ENCODE results near the gene SPI1. TPM values are rescaled to one million over a fixed set of nuclear protein-coding genes. Genes with fewer than 3 reads are reported as not detected.

SPI1 gene
- total and polyA plus RNA-seq, 2 donors (not counting 3 experiments of a cell fraction or from before 2014, with no cell fraction given): not detected

GRCh38 chr11:47361419-47361818 is 16.9 kb downstream of the SPI1 start:
- Histone ChIP-seq H3K79me2 (ENCODE audit: control insufficient read depth, insufficient read depth, low read length) (no peaks in the 10 kb centered on the region), H3K36me3 (ENCODE audit: control insufficient read depth in 2 of 2, extremely low read depth in 1 of 2, insufficient read depth in 2 of 2, low read length in 2 of 2) (no peaks in the 10 kb centered on the region), H3K4me3 (replicated peaks in 1 of 3; ENCODE audit: insufficient read depth in 1 of 3, low read depth in 1 of 3, low read length in 3 of 3) (no peak overlapping the region), H3K27ac (ENCODE audit: insufficient read depth, low read depth, low read length) (no peak overlapping the region), H3K4me1 (ENCODE audit: control insufficient read depth, extremely low read depth, insufficient read depth, low read length) (no peaks in the 10 kb centered on the region), H4K20me1 (replicated peaks; ENCODE audit: control insufficient read depth, extremely low read depth, insufficient read depth, low read length) (no peaks in the 10 kb centered on the region), H3K9me1 (replicated peaks; ENCODE audit: control insufficient read depth, extremely low read depth, insufficient read depth, low read length) (no peaks in the 10 kb centered on the region), H3K9ac (replicated peaks; ENCODE audit: extremely low read depth, insufficient read depth, low read length) (no peak overlapping the region), H3K4me2 (ENCODE audit: insufficient read depth, low read length) (no peak overlapping the region), H3K9me3 (replicated peaks; ENCODE audit: control insufficient read depth, insufficient read depth, low read length) (no peaks in the 10 kb centered on the region), H2AFZ (ENCODE audit: low read depth, low read length) (no peak overlapping the region), H3K27me3 (ENCODE audit: control insufficient read depth in 2 of 2, insufficient read depth in 2 of 2, low read length in 2 of 2) (no peaks in the 10 kb centered on the region)
- dilution Hi-C loops (cut with MboI; ENCODE audit: extremely low pct_ligation_motif_present, low sequenced_read_pairs) (no loop called here), intact Hi-C loops (cut with micrococcal nuclease) (no loop called here)
- FAIRE-seq (no peak), DNase-seq (ENCODE audit: low read depth, low spot score) (no peak)
- TF ChIP-seq POLR2AphosphoS5 (IDR thresholded peaks at IDR 0.05; ENCODE audit: insufficient read depth, low read depth, low read length) (no peak), EZH2 (IDR thresholded peaks at IDR 0.05; ENCODE audit: borderline replicate concordance, low read depth, low read length, severe bottlenecking) (no peak)
- no TSS peak for BruUV-seq (replicated peaks)
- ChIA-PET POLR2A (no interaction called here), CTCF (interaction anchor here (0.9 kb wide), 1 partner anchor 13 kb away, joined by 3 read pairs; no protein-coding TSS in a partner anchor)

DNA sequence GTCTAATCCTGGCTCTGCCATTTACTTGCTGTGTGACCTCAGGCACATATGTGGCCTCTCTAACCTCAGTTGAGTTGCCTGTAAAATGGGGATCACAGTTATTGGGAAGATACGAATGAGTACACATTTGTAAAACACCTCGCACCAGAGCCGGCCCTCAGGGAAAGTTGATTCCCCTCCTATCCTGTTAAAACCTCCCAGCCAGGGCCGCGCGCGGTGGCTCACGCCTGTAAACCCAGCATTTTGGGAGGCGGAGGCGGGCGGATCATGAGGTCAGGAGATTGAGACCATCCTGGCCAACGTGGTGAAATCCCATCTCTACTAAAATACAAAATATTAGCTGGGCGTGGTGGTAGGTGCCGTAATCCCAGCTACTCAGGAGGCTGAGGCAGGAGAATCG is 18.0 kb downstream of the SPI1 start:
- no TSS peak for BruUV-seq (replicated peaks)
- H3K4me3 ChIP-seq (replicated peaks in 1 of 3; ENCODE audit: insufficient read depth in 1 of 3, low read depth in 1 of 3, low read length in 3 of 3): no peak overlapping the region
- no peak overlapping the region for H3K4me2 ChIP-seq (ENCODE audit: insufficient read depth, low read length)
- no peaks in the 10 kb centered on the region for H3K9me1 ChIP-seq (replicated peaks; ENCODE audit: control insufficient read depth, extremely low read depth, insufficient read depth, low read length)
- H3K27me3 ChIP-seq (ENCODE audit: control insufficient read depth in 2 of 2, insufficient read depth in 2 of 2, low read length in 2 of 2): no peaks in the 10 kb centered on the region
- no peaks in the 10 kb centered on the region for H3K36me3 ChIP-seq (ENCODE audit: control insufficient read depth in 2 of 2, extremely low read depth in 1 of 2, insufficient read depth in 2 of 2, low read length in 2 of 2)
- intact Hi-C loops (cut with micrococcal nuclease): no loop called here
- H3K9me3 ChIP-seq (replicated peaks; ENCODE audit: control insufficient read depth, insufficient read depth, low read length): no peaks in the 10 kb centered on the region
- FAIRE-seq (no peak), DNase-seq (ENCODE audit: low read depth, low spot score) (no peak)
- TF ChIP-seq GATA2 (IDR thresholded peaks at IDR 0.05; ENCODE audit: insufficient read depth, insufficient read length, low read depth, low read length) (no peak), JUN (IDR thresholded peaks at IDR 0.05; ENCODE audit: borderline replicate concordance, insufficient read depth, insufficient read length, low read depth) (no peak), POLR2AphosphoS5 (IDR thresholded peaks at IDR 0.05; ENCODE audit: insufficient read depth, low read depth, low read length) (no peak), MYC (IDR thresholded peaks at IDR 0.05; ENCODE audit: low read depth, low read length) (no peak), EZH2 (IDR thresholded peaks at IDR 0.05; ENCODE audit: borderline replicate concordance, low read depth, low read length, severe bottlenecking) (no peak), POLR2A (IDR thresholded peaks at IDR 0.05; ENCODE audit: low read depth, low read length) (no peak), FOS (IDR thresholded peaks at IDR 0.05; ENCODE audit: borderline replicate concordance, insufficient read depth, low read length) (no peak)
- TF ChIP-seq, protein P1, sequence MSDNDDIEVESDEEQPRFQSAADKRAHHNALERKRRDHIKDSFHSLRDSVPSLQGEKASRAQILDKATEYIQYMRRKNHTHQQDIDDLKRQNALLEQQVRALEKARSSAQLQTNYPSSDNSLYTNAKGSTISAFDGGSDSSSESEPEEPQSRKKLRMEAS (IDR thresholded peaks at IDR 0.05; ENCODE audit: insufficient read depth, insufficient read length): no peak
- TF ChIP-seq, protein P2, sequence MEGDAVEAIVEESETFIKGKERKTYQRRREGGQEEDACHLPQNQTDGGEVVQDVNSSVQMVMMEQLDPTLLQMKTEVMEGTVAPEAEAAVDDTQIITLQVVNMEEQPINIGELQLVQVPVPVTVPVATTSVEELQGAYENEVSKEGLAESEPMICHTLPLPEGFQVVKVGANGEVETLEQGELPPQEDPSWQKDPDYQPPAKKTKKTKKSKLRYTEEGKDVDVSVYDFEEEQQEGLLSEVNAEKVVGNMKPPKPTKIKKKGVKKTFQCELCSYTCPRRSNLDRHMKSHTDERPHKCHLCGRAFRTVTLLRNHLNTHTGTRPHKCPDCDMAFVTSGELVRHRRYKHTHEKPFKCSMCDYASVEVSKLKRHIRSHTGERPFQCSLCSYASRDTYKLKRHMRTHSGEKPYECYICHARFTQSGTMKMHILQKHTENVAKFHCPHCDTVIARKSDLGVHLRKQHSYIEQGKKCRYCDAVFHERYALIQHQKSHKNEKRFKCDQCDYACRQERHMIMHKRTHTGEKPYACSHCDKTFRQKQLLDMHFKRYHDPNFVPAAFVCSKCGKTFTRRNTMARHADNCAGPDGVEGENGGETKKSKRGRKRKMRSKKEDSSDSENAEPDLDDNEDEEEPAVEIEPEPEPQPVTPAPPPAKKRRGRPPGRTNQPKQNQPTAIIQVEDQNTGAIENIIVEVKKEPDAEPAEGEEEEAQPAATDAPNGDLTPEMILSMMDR (IDR thresholded peaks at IDR 0.05; ENCODE audit: extremely low read depth in 1 of 2, insufficient read depth in 1 of 2, low read depth in 1 of 2, low read length in 2 of 2): no peak
- H4K20me1 ChIP-seq (replicated peaks; ENCODE audit: control insufficient read depth, extremely low read depth, insufficient read depth, low read length): no peaks in the 10 kb centered on the region
- CTCF ChIA-PET: interaction anchor here (0.8 to 1.2 kb wide), 3 partner anchors 14 to 207 kb away, joined by 3 to 4 read pairs (median 3); no protein-coding TSS in a partner anchor
- H3K79me2 ChIP-seq (ENCODE audit: control insufficient read depth, insufficient read depth, low read length): no peaks in the 10 kb centered on the region
- H3K4me1 ChIP-seq (ENCODE audit: control insufficient read depth, extremely low read depth, insufficient read depth, low read length): no peaks in the 10 kb centered on the region
- H2AFZ ChIP-seq (ENCODE audit: low read depth, low read length): no peak overlapping the region
- H3K9ac ChIP-seq (replicated peaks; ENCODE audit: extremely low read depth, insufficient read depth, low read length): no peak overlapping the region
- dilution Hi-C loops (cut with MboI; ENCODE audit: extremely low pct_ligation_motif_present, low sequenced_read_pairs): no loop called here
- POLR2A ChIA-PET: interaction anchor here (0.7 kb wide), 1 partner anchor 52 kb away, joined by 4 read pairs; no protein-coding TSS in a partner anchor
- no peak overlapping the region for H3K27ac ChIP-seq (ENCODE audit: insufficient read depth, low read depth, low read length)
